CD4-positive, alpha-beta T cell (primary cell): ENCODE results near the gene MIOX. TPM values are rescaled to one million over a fixed set of nuclear protein-coding genes. Genes with fewer than 3 reads are reported as not detected.

Experiments used
- ATAC-seq: fragments of 200-7000 bp; cut with Tn5 transposase; one replicate; pipeline ENCODE4 v1.10.0; 2022; ENCODE audit warnings: mild to moderate bottlenecking; ENCODE audit not compliant: poor library complexity
- CTCF ChIA-PET: fragments of 350-600 bp; sonication (Branson Sonifier 250); formaldehyde crosslinking; loops from one replicate; lab custom pipeline; 2021; ENCODE audit warnings: antibody characterized with exemption, inconsistent platforms; lab: Charles Lee
- POLR2A ChIA-PET: fragments of 350-600 bp; sonication (Branson Sonifier 250); formaldehyde crosslinking; loops from one replicate; lab custom pipeline; 2021; ENCODE audit warnings: antibody characterized with exemption, inconsistent platforms; lab: Charles Lee
- DNase-seq, 14 experiments: peaks; one replicate each; pipeline ENCODE4 v3.0.0-alpha.2; 2013 to 2020; ENCODE audit warnings: mixed read lengths in 2 of 14
- H3K27ac ChIP-seq, 2 donors: one replicate each; pipeline versions ENCODE4 v1.5.1 to v1.7.0; 2013; ENCODE audit warnings: low read length in 2 of 2, low read depth in 1 of 2, mild to moderate bottlenecking in 1 of 2
- H3K27me3 ChIP-seq, 2 experiments: 1 replicate in 1 of 2; 2 replicates in 1 of 2; pipeline versions ENCODE4 v1.6.1 to v1.7.0; 2013; ENCODE audit warnings: low read length in 2 of 2, control low read depth in 1 of 2, mild to moderate bottlenecking in 1 of 2, moderate library complexity in 1 of 2; ENCODE audit not compliant: insufficient read depth in 2 of 2, control insufficient read depth in 1 of 2
- H3K36me3 ChIP-seq: one replicate; pipeline ENCODE4 v1.6.1; 2013; ENCODE audit warnings: low read length, control low read depth; ENCODE audit not compliant: insufficient read depth
- H3K4me1 ChIP-seq: one replicate; pipeline ENCODE4 v1.6.1; 2013; ENCODE audit warnings: low read length, control low read depth; ENCODE audit not compliant: insufficient read depth
- H3K4me3 ChIP-seq: one replicate; pipeline ENCODE4 v1.5.1; 2013; ENCODE audit warnings: mild to moderate bottlenecking, low read length, moderate library complexity
- H3K9me3 ChIP-seq, 2 experiments: 1 replicate in 1 of 2; 2 replicates in 1 of 2; pipeline versions ENCODE4 v1.6.1 to v1.7.0; 2013; ENCODE audit warnings: low read length in 2 of 2, mild to moderate bottlenecking in 2 of 2, control low read depth in 1 of 2, moderate library complexity in 1 of 2; ENCODE audit not compliant: control insufficient read depth in 1 of 2, insufficient read depth in 1 of 2
- H3K27ac Mint-ChIP-seq: one replicate; pipeline ENCODE4 v1.8.0; 2020; ENCODE audit warnings: mixed read lengths
- H3K27me3 Mint-ChIP-seq: one replicate; pipeline ENCODE4 v1.8.0; 2021; ENCODE audit warnings: mixed read lengths
- H3K36me3 Mint-ChIP-seq: one replicate; pipeline ENCODE4 v1.8.0; 2021; ENCODE audit warnings: low read depth, mixed read lengths
- H3K4me1 Mint-ChIP-seq: one replicate; pipeline ENCODE4 v1.8.0; 2021; ENCODE audit warnings: low read depth, mixed read lengths
- H3K4me3 Mint-ChIP-seq: one replicate; pipeline ENCODE4 v1.8.0; 2020; ENCODE audit warnings: mild to moderate bottlenecking, mixed read lengths
- H3K9me3 Mint-ChIP-seq: one replicate; pipeline ENCODE4 v1.8.0; 2020; ENCODE audit warnings: mixed read lengths
- CTCF ChIP-seq: fragments of 200-600 bp; IDR thresholded peaks from one replicate; pipeline ENCODE4 v1.8.0; 2022; ENCODE audit warnings: antibody characterized with exemption, mild to moderate bottlenecking
- intact Hi-C, 2 experiments: fragments of 100-400 bp; cut with DNase I in 1 of 2; cut with micrococcal nuclease in 1 of 2; formaldehyde crosslinking; loops; one replicate each; pipeline versions ENCODE4 v1.15.1 to v1.9.0; 2023 to 2025; cut with DNase I, micrococcal nuclease
- total RNA-seq, 174 experiments: library from RNA in 2 of 174; stranded (reverse) in 2 of 174; gene quantifications; one replicate each; pipeline ENCODE4 v1.2.3 and lab custom pipeline; 2021 to 2026

MIOX gene
- total RNA-seq, 2 experiments from 2014 or later = not detected

- H3K4me3 ChIP-seq = peak within 1 kb of the TSS; percentile 92
- CTCF ChIA-PET = interaction anchor here (0.9 to 3.6 kb wide), 7 partner anchors 10 to 112 kb away, joined by 3 to 42 read pairs (median 6); partner anchors contain the start of genes SCO2 and SYCE3
- peak within 1 kb of the TSS; percentile 95 for H3K27ac Mint-ChIP-seq
- no peaks in the 10 kb centered on the region for H3K27me3 Mint-ChIP-seq
- peaks cover 21% of the 10 kb centered on the region for H3K4me1 Mint-ChIP-seq
- peaks cover 38% of the 10 kb centered on the region for H3K4me1 ChIP-seq
- intact Hi-C loops = loop anchor here (1.0 to 10.0 kb wide), 10 partner anchors 17 to 263 kb away; partner anchors contain the start of genes SCO2 (in 2 of the 2), CHKB (in 1 of the 2), PPP6R2 (in 1 of the 2) and TUBGCP6 (in 1 of the 2)
- no peaks in the 10 kb centered on the region for H3K27me3 ChIP-seq
- no peak for TF ChIP-seq CTCF
- DNase-seq = peak in 10 of 14 experiments; percentile 94 to 99 (median 97)
- peaks cover 20% of the 10 kb centered on the region for H3K36me3 Mint-ChIP-seq
- H3K9me3 ChIP-seq = no peaks in the 10 kb centered on the region
- no peaks in the 10 kb centered on the region for H3K9me3 Mint-ChIP-seq
- POLR2A ChIA-PET = interaction anchor here (0.6 to 4.9 kb wide), 35 partner anchors 9 to 318 kb away, joined by 3 to 250 read pairs (median 5); partner anchors contain the start of genes ADM2, ARSA, CHKB and HDAC10
- H3K4me3 Mint-ChIP-seq = peak within 1 kb of the TSS; percentile 94
- ATAC-seq = peak; percentile 75
- H3K36me3 ChIP-seq = peaks cover 34% of the 10 kb centered on the region
- H3K27ac ChIP-seq = peak within 1 kb of the TSS; percentile 89 to 92
Observed at GRCh38 chr22:50507991-50508884, 21.6 kb downstream of the MIOX start, which contains the start of gene NCAPH2. Gene NCAPH2 (plus strand): TSS chr22:50508224. CDS start chr22:50508338, 114 bp downstream.

DNA sequence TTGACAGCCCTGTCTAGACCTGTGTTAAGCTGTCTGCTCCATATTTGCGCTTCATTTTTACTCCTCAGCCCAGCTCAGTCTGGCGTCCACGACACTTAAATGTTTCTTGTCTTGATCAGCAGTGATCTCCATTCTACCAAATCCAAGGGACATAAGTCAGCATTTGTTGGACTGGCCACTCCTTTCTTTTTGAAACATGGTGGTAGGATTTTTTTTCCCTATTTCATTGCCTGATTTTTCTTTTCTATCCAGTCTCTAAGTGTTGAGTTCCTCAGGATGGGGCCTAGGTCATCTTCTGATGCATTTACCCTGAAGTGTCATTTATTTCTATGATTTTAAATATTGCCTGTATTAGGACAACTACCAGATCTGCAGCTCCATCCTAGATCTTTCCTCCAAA, 22.2 kb downstream of the MIOX start:
- peak overlapping the region; percentile 95 for H3K27ac Mint-ChIP-seq
- intact Hi-C loops = loop anchor here (1.0 to 10.0 kb wide), 8 partner anchors 16 to 264 kb away; partner anchors contain the start of genes SCO2 (in 2 of the 2), CHKB (in 1 of the 2), PPP6R2 (in 1 of the 2) and TUBGCP6 (in 1 of the 2)
- POLR2A ChIA-PET = interaction anchor here (0.7 to 4.9 kb wide), 16 partner anchors 8 to 263 kb away, joined by 3 to 250 read pairs (median 10); partner anchors contain the start of genes ARSA, CHKB, KLHDC7B and SCO2
- Histone ChIP-seq H3K9me3 (no peaks in the 10 kb centered on the region), H3K4me3 (peak overlapping the region; percentile 73), H3K27ac (peak overlapping the region; percentile 83 to 85), H3K27me3 (no peaks in the 10 kb centered on the region), H3K36me3 (peaks cover 28% of the 10 kb centered on the region), H3K4me1 (peaks cover 38% of the 10 kb centered on the region)
- peaks cover 20% of the 10 kb centered on the region for H3K36me3 Mint-ChIP-seq
- TF ChIP-seq CTCF = no peak
- ATAC-seq = no peak
- peak in 1 of 14 experiments; percentile 40 for DNase-seq
- no peaks in the 10 kb centered on the region for H3K27me3 Mint-ChIP-seq
- H3K4me3 Mint-ChIP-seq = peak overlapping the region; percentile 88
- CTCF ChIA-PET = interaction anchor here (2.0 to 3.6 kb wide), 5 partner anchors 11 to 112 kb away, joined by 5 to 42 read pairs (median 11); partner anchors contain the start of genes SCO2 and SYCE3
- peaks cover 21% of the 10 kb centered on the region for H3K4me1 Mint-ChIP-seq
- no peaks in the 10 kb centered on the region for H3K9me3 Mint-ChIP-seq

GRCh38 chr22:50513175-50513574, 26.5 kb downstream of the MIOX start:
- H3K4me1 Mint-ChIP-seq = peaks cover 21% of the 10 kb centered on the region

More at GRCh38 chr22:50513175-50513574, 26.5 kb downstream of the MIOX start:
- Mint-ChIP-seq H3K4me3 (no peak overlapping the region), H3K27ac (no peak overlapping the region), H3K9me3 (no peaks in the 10 kb centered on the region), H3K36me3 (peaks cover 42% of the 10 kb centered on the region), H3K27me3 (no peaks in the 10 kb centered on the region)
- Histone ChIP-seq H3K9me3 (no peaks in the 10 kb centered on the region), H3K27ac (no peak overlapping the region), H3K27me3 (no peaks in the 10 kb centered on the region), H3K4me1 (peaks cover 11% of the 10 kb centered on the region), H3K4me3 (no peak overlapping the region), H3K36me3 (peaks cover 34% of the 10 kb centered on the region)
- ChIA-PET POLR2A (interaction anchor here (1.2 to 2.1 kb wide), 3 partner anchors 12 to 108 kb away, joined by 3 to 7 read pairs (median 5); partner anchors contain the start of gene SCO2), CTCF (no interaction called here)
- intact Hi-C loops = no loop called here
- ATAC-seq (no peak), DNase-seq (no peak)
- no peak for TF ChIP-seq CTCF
